GM18499 (cell line): ENCODE measurements around the gene ZNF555.
"Not testable (repeated sequence)": the region's sequence is repeated elsewhere in the genome, so short reads cannot be mapped to it uniquely, and the experiment has no call there.

Experiments
- ATAC-seq: cut with Tn5 transposase; IDR thresholded peaks from one replicate; pipeline ENCODE4 v1.9.1; 2021; ENCODE audit warnings: moderate number of reproducible peaks; ENCODE audit not compliant: insufficient read depth, unreplicated experiment

Gene ZNF555

DNA sequence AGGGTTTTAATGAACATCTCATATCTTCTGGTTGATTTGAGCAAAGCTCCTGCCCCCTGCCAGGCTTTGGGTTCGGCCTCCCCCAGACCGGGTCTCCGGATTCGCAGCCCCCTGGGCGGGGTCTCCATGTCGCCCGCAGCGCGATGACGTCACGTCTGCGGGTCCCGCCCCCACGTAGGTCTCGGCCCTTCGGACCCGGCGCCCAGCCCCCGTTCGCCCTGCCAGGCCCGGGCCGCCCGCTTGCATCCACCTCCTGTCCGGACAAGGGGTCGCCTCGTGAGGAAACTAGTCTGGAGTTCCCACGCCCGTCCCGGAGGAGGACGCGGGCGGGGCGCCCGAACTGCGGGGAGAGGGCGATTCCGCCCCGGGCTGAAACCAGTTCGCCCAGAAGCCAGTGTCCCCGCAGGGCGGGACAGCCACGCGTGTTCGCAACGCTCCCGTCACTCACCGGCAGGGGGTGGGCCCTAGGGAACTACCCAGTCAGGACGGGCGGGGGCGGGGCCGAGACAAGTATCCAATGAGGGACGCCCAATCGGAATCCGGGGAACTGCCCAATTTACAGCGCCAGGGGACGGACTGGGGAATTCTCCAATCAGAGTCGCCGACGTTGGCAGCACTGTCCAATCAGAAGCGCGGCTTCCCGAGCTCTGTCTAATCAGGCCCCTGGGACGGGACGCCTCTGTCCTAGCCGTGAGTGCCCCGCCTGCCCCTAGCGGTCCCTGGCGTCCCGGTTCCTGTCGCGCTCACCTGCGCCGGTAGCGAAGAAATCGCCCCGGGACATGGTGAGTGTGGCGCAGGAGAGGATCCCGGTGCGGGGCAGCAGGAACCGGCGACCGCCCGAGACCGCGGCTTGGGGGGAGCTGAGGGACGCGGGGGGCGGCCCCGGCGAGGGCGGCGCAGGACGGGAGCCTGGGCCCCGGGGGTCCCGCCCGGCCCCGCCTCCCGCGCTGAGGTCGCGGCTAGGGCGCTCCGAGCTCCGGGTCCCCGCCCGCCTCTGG is at the start of gene ZNF555:
TSS of gene ZNF555 (plus strand) at position 682 of the 998 bp plus-strand sequence. CDS start at position 780, 98 bp downstream.
- ATAC-seq, result peak; percentile 73

DNA sequence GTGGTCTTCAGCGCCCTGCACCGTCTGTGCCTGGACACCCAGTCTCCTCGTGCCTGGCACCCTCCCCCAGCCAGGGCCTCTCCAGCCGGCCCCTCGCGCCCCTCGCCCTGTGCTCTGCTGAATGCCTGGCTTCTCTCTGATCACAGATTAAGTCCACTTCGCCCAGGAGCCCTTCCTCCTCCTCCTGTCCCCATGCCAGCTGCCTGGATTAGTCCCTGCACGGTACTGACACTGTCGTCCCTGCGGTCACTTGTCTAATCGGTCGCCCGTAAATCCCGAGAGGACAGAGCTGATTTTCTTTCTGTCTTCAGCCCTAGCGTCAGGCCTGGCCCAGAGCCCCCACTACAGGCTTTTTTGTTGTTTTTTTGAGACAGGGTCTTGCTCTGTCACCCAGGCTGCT is 49.4 kb upstream of the ZNF555 start:
- ATAC-seq, result no peak

DNA sequence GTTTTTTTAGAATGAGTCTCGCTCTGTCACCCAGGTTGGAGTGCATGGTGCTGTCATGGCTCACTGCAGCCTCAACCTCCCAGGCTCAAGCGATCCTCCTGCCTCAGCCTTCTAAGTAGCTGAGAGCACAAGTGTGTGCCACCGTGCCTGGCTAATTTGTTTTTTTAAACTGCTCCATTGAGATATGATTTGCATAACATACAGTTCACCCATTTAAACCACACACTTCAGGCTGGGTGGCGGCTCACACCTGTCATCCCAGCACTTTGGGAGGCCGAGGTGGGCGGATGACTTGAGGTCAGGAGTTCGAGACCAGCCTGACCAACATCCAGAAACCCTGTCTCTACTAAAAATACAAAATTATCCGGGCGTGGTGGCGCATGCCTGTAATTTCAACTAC is 48.6 kb upstream of the ZNF555 start:
- not testable (repeated sequence) for ATAC-seq

DNA sequence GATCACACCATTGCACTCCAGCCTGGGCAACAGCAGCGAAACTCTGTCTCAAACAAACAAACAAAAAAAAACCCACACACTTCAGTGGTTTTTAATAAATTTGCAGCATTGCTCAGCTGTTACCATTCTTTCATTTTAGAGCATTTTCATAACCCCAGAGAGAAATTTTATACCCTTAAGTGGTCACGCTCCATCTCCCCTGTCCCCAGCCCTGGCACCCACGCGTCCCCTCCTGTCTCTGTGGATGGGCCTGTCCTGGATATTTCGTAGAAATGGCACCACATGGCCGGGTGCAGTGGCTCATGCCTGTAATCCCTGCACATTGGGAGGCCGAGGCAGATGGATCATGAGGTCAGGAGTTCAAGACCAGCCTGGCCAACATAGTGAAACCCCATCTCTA is 48.1 kb upstream of the ZNF555 start:
- no peak for ATAC-seq

DNA sequence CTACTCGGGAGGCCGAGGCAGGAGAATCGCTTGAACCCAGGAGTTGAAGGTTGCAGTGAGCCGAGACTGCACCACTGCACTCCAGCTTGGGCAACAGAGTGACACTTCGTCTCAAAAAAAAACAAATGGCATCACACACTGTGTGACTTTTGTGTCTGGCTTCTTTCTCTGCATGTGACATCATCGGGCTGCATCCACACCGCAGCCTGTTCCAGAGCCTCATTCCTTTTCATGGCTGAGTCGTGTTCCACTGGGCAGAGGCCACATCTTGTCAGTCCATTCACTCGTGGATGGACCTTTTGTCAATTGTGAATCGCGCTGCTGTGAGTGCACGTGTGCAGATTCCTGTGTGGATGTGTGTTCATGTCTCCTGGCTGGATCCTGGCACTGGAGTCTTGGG is 47.7 kb upstream of the ZNF555 start:
- ATAC-seq, result no peak

DNA sequence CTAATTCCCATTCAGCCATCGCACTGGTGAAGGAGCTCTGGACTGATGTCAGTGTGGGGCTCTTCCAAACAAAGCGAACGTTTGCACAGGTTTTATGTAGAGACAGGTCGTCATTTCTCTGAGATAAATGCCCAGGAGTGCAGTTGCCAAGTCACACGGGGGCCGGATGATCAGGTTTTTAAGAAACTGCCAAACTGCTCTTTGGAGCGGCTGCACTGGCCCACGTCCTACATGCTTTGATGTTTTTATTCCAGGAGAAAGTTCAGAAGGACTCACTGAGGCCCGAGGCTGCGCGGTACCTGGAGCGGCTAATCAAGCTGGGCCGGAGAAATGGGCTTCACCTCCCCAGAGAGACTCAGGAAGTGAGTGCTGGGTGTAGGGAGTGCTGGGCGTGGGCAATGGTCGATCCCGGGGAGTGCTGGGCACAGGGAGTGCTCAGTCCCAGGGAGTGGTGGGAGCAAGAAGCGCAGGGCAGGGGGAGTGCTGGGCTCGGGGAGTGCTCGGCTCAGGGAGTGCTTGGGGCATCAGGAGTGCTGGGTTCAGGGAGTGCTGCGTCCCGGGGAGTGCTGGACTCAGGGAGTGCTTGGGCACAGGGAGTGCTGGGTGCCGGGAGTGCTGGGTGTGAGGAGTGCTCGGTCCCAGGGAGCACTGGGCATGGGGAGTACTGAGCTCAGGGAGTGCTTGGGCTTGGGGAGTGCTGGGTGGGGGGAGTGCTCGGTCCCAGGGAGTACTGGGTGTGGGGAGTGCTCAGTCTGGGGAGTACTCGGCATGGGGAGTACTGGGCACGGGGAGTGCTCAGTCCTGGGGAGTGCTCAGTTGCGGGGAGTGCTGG is 45.2 kb upstream of the ZNF555 start:
- ATAC-seq, result no peak

DNA sequence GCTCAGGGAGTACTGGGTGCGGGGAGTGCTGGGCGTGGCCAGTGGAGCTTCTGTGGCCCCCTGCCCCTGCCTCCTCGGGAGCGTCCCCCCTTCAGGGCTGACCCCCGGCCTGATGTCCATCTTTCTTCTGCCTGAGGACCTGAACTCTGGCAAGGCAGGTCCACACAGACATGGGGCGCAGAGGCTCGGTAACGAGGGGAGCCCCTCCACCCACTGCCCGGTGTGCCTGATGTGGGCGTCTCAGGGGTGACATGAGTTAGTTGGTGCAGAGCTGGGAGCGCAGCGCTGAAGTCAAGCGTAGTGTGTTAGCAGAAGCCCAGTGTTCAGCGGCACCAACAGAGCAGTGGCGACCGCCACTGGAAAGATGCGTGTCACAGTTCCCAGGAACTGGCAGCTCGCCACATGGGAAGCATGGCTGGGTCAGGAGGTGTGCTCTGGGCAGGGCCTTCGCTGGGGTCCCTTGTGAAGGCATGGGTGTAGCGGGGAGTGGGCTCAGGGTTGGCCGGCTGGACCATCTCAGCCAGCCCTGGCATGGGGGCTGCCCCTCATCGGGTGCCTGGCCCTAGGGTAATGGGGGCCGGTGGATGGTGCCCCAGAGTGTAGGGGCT is 44.5 kb upstream of the ZNF555 start:
- ATAC-seq, result no peak

DNA sequence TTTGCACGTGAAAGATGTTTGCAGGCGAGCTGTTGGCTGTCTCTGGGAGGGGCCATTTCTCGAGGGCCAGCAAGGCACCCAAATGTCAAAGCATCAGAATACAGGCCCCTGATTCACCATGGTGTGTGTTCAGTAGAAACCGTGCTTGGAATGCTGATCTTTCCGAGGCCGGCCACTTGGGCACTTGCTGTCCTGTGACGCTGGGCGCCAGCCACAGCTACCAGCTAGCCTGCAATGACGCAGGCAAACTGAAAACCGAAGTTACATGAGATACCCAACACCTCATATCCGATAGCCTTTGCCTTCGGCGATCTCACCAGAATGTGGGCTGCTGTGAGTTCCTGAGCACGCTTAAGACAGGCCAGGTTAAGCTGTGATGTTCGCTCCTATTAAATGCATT is 44.0 kb upstream of the ZNF555 start:
- ATAC-seq, result no peak

DNA sequence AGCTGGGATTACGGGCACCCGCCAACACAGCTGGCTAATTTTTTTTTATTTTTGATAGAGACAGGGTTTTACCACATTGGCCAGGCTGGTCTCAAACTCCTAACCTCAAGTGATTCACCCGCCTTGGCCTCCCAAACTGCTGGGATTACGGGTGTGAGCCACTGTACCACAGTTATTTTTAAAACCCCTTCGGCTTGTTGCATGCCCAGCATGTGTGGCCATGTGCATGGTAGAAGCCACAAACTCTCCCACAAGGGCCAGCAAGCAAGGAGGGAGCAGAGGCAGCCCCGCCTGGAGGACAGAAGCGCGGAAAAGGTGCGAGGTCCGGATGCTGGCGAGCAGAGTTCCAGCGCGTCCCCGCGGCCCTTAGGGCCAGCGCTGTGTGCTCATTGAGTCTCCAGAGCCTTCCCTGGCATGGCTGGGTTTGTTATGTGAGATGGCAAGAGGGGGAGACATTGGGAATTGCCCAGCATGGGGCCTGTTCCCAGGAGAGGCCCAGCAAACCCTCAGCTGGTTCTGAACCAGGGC is 43.1 kb upstream of the ZNF555 start:
- ATAC-seq, result no peak

DNA sequence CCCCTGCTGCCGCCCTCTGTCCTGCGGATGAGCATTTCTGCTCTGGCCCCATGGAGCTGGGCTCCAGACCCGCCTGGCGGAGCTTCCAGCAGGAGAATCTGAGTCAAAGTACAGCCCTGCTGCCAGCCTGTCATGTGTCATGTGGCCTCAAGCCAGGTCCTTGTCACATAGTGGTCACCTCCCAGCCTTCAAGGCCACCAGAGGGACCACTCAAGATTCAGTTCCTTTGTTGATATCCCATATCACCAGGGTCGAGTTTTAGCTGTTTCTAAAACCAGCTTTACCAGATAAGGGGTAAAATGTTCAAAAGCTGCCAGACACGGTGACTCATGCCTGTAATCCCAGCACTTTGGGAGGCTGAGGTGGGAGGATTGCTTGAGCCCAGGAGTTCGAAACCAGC is 42.5 kb upstream of the ZNF555 start:
- ATAC-seq, result no peak

DNA sequence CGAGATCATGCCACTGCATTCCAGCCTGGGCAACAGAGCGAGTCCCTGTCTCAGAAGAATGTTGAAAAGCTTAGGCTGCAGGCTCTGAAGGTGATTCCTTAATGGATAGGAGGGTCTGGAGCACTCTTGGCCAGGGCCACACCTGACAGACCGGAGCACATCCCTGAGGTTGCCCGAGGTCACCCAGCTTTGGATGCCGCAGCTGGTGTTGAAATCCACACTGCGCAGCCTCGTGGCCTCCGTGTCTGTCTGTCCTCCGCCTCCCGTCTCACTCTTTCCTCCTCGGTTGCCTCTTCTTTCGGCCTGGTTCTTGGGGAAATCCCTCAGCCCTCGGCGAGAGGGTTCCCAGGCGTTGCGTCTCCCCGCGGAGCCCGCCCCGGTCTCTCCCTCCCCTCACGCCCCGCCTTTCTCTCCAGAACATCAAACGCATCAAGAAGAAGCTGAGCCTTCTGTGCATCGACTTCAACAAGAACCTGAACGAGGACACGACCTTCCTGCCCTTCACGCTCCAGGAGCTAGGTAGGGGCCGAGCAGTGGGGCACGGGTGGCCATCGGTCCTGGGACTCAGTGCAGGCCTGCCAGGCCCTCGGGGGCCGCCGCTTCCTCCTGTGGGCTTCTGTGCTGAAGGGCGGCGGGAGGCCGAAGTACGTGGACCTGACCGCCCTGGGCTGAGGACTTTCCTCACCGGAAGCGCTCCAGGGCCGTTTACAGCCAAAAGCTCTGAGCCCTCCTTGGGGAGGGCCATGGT is 41.8 kb upstream of the ZNF555 start:
- ATAC-seq, result no peak

DNA sequence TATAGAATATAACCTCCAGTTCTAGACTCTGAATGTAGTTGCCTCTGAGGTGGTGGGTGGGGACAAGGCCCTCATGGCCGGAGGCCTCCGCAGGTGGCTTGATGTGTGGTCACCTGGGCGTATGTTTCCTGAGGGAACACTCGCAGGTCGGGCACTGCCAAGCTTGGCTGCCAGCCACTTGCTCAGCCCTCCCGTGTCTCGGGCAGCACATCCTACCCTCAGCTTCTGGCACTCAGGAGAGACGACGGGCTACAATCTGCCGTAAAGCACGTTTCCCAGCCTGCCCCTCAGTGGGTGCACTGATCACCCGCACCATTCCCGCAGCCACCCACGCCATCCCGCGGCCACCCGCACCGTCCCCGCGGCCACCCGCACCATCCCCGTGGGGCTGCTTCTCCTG is 40.8 kb upstream of the ZNF555 start:
- ATAC-seq, result no peak

DNA sequence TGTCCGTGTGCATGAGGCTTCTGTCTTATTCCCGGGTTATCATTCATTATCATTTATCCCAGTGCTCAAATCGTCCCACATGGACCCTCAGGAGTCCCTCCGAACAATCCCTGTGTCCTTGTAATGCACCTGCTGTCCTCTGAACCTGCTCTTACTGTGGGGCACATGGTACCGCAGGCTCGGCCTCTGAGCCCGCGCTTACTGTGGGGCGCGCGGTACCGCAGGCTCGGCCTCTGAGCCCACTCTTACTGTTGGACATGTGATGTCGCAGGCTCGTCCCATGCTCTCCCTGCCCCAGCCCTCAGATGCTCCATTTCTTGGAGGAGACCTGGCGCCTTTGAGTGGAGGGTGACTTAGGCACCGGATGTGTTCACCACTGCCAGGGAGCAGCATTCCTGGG is 38.4 kb upstream of the ZNF555 start:
- ATAC-seq, result no peak

DNA sequence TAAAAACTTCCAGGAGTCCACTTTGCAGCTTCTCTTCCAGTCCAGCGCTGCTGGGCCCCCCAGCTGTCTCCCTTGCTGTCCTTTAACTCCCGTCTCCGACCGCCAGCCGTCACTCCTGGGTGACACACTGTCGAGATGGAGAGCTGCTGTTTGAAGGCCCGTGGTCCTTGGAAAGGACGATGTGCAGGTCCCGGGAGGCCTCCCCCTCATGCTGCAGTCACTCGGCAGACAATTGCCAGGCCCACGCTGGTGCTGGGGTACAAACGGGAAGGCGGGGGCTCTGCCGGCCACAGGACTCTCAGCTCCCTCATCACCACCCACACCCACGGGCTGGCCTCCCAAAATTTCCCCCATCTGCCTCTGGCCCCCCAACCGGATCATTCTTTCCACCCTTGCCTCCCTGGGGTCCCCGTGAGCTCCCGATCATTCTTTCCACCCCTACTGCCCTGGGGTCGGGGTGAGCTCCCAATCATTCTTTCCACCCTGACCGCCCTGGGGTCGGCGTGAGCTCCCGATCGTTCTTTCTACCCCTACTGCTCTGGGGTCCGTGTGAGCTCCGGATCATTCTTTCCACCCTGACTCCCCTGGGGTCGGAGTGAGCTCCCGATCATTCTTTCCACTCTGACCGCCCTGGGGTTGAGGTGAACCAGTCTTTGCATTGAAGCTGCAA is 37.7 kb upstream of the ZNF555 start:
- no peak for ATAC-seq

DNA sequence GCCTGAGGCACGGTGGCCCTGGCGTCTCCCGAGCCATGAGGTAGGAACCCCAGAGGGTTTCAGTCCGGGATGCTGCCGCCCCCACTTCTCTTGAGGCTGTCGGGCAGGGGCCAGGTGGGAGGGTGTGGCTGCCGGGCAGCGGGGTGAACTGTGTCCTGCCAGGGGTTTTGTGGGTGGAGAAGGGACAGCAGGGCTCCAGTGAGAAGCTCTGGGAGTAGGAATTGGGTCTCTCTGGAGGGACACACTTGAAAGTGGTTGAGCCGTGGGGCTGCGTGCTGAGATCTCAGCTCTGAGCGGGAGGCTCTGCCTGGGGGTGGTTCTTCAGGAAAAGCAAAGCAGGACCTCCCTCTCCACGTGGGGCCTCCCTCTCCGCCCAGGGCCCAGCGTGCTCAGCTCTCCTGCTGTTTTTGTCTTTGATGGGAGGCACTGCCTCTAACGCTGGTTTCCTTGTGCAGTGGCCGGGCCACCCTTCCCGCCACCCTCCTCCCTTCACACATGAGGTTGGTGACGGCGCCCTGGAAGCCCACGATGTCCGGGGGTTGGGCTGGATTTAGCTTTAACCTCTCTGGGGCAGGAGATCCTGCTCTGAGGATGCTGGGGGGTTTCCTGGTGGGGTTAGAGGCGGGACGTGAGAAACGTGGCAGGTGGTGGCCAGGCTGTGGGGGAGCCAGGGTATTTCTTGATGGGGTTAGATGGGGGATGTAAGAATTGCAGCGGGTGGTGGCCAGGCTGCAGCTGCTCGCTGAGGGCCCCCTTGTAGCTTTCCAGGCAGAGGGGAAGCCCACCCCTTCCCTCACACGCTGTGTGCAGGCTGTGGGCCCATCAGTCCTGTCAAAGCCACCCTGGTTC is 36.9 kb upstream of the ZNF555 start:
- no peak for ATAC-seq

DNA sequence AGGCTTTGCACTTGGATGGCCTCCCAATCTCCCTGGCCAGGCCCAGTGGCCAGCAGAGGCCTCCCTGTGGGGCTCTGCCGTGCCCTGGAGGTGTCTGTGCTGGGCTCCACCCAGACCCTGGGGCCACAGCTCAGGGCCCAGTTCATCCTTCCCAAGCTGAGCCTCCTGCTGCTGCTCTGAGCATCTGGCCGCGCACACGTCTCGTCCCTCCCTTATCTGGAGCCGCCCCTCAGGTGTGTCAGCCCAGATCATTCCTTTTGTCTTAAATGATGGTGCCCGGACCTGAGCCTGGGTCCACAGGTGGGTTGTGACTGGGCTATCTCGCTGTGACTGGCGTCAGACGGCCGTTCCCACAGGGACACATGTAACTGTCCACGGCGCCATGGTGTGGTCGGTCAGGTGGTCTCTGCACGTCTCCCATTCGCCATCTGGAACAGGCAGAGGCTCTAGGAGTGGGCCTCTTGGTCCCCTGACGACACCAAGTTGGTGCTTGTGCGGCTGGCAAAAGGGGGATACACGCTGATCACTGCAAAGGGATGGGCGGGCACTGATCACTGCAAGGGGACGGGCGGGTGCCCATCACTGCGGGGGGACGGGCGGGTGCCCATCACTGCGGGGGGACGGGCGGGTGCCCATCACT is 35.9 kb upstream of the ZNF555 start:
- ATAC-seq, result no peak

DNA sequence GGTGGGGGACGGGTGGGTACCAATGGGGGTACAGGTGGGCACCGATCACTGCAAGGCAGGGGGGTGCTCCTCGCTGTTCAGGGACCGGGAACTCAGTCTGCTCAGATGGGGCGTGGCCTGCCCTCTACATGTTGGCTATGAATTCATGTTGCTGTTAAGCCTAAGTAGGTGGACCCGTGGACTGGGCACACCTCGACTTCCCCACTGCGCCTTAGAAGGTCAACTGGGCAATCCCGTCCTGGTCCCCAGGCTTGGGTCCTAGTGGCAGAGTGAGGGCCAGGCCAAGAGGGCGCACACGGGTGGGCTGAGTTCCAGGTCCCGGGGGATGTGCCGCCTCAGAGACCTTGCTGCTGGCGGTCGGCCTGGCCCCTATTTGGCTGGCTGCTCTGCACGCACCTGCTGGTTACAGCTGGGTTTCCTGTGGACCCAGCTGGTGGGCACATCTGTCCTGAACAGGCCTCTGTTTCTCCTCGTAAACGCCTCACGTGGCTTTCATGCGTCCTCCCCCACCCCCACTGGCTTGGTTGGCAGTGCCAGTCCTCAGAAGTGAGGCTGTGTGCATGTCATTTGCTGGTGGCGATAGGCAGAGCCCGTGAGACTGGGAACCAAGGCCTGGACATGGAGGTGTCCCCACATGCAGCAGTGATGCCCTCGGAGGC is 35.2 kb upstream of the ZNF555 start:
- ATAC-seq, result no peak
